HepG2 (cell line): ENCODE data around the gene ZC3H4. TPM values are rescaled to one million over a fixed set of nuclear protein-coding genes. Genes with fewer than 3 reads are reported as not detected.

Experiments
- ADNP ChIP-seq: sonication (generic); formaldehyde crosslinking; IDR thresholded peaks from 2 replicates; pipeline ENCODE4 v1.4.0; 2020; ENCODE audit warnings: missing genetic modification reagents
- CTCF ChIP-seq: sonication (generic); formaldehyde crosslinking; IDR thresholded peaks from 2 replicates; pipeline ENCODE4 v1.5.0; 2020; ENCODE audit warnings: mild to moderate bottlenecking, missing genetic modification reagents, moderate library complexity
- HOXA3 ChIP-seq: sonication (generic); formaldehyde crosslinking; IDR thresholded peaks from 2 replicates; pipeline ENCODE4 v1.5.0; 2020; ENCODE audit warnings: missing genetic modification reagents
- KDM2A ChIP-seq: sonication (generic); formaldehyde crosslinking; IDR thresholded peaks from 2 replicates; pipeline ENCODE4 v1.4.0; 2020; ENCODE audit warnings: low read depth, missing genetic modification reagents, borderline replicate concordance
- KDM3A ChIP-seq: IDR thresholded peaks from 2 replicates; pipeline ENCODE4 v1.6.1; 2018; ENCODE audit warnings: low read depth, missing compliant biosample characterization
- MAX ChIP-seq: IDR thresholded peaks from 2 replicates; pipeline ENCODE4 v1.6.1; 2012; ENCODE audit warnings: inconsistent platforms
- MED1 ChIP-seq: sonication (generic); formaldehyde crosslinking; IDR thresholded peaks from 2 replicates; pipeline ENCODE4 v1.4.0; 2020; ENCODE audit warnings: missing genetic modification reagents
- MTF2 ChIP-seq: sonication (generic); formaldehyde crosslinking; IDR thresholded peaks from 2 replicates; pipeline ENCODE4 v1.5.0; 2020; ENCODE audit warnings: missing genetic modification reagents, borderline replicate concordance
- RAD21 ChIP-seq: fragments of 450-650 bp; formaldehyde crosslinking; IDR thresholded peaks from 2 replicates; pipeline ENCODE4 v1.5.0; 2020; ENCODE audit warnings: mild to moderate bottlenecking
- SMAD3 ChIP-seq: sonication (generic); formaldehyde crosslinking; IDR thresholded peaks from 2 replicates; pipeline ENCODE4 v1.4.0; 2020; ENCODE audit warnings: missing genetic modification reagents
- SMC3 ChIP-seq: IDR thresholded peaks from 2 replicates; pipeline ENCODE4 v1.6.1; 2011; ENCODE audit warnings: low read length, improper control_type of control experiment
- TEAD2 ChIP-seq: sonication (generic); formaldehyde crosslinking; IDR thresholded peaks from 2 replicates; pipeline ENCODE4 v1.9.0; 2021; ENCODE audit warnings: missing genetic modification reagents
- ZEB1 ChIP-seq: IDR thresholded peaks from 2 replicates; pipeline ENCODE4 v1.6.1; 2012; ENCODE audit warnings: mild to moderate bottlenecking, low read depth, inconsistent platforms; ENCODE audit not compliant: insufficient replicate concordance
- ZNF317 ChIP-seq: sonication (generic); formaldehyde crosslinking; IDR thresholded peaks from 2 replicates; pipeline ENCODE4 v1.5.0; 2020; ENCODE audit warnings: mild to moderate bottlenecking, missing genetic modification reagents
- ZNF441 ChIP-seq: sonication (generic); formaldehyde crosslinking; IDR thresholded peaks from 2 replicates; pipeline ENCODE4 v1.7.0; 2021; ENCODE audit warnings: missing genetic modification reagents, borderline replicate concordance
- polyA plus RNA-seq, 8 experiments: library from polyadenylated mRNA; depleted of rRNA in 3 of 8; stranded (reverse) in 7 of 8; unstranded in 1 of 8; fragments of >200 nt; fragmentation: Illumina TruSeq in 4 of 8; extraction: Trizol in 4 of 8; gene quantifications; 2 replicates each; pipeline versions ENCODE4 v1.2.1 to v1.2.3, GENCODE V29; 2011 to 2016; ENCODE audit warnings: low read depth in 4 of 8, missing spikeins in 1 of 8, mixed read lengths in 1 of 8; ENCODE audit not compliant: insufficient read depth in 1 of 8
- total RNA-seq, 5 experiments: library from RNA; depleted of rRNA; stranded (reverse); fragments of >200 nt; fragmentation: Illumina TruSeq; extraction: Trizol; gene quantifications; 2 replicates each; pipeline ENCODE4 v1.2.3, GENCODE V29; 2016; ENCODE audit warnings: low read depth in 1 of 5
- TF ChIP-seq, protein P1 (sequence below): sonication (generic); formaldehyde crosslinking; IDR thresholded peaks from 2 replicates; pipeline ENCODE4 v1.4.0; 2020; ENCODE audit warnings: missing genetic modification reagents, mild to moderate bottlenecking, borderline replicate concordance
- TF ChIP-seq, protein P2 (sequence below): sonication (generic); formaldehyde crosslinking; conservative IDR thresholded peaks from 2 replicates; pipeline ENCODE4 v1.8.1; 2023; ENCODE audit warnings: missing genetic modification reagents
- TF ChIP-seq, protein P3 (sequence below): sonication (generic); formaldehyde crosslinking; IDR thresholded peaks from 2 replicates; pipeline ENCODE4 v1.5.1; 2020; ENCODE audit warnings: missing genetic modification reagents, mild to moderate bottlenecking, borderline replicate concordance
- TF ChIP-seq, protein P4 (sequence below): sonication (generic); formaldehyde crosslinking; IDR thresholded peaks from 2 replicates; pipeline ENCODE4 v1.4.0; 2020; ENCODE audit warnings: missing genetic modification reagents

Gene ZC3H4
- total and polyA plus RNA-seq, 2 of the 13 experiments (the other 11 are each of a cell fraction or from before 2014, with no cell fraction given) = 1.8 to 10.7 TPM

- TF ChIP-seq ZNF441 (CRISPR knock-in tag) (no peak), ADNP (CRISPR knock-in tag) (no peak), HOXA3 (CRISPR knock-in tag) (0 out of 2 replicates have a peak, but pooled peaks have one; percentile 18), CTCF (CRISPR knock-in tag) (peak; percentile 90), KDM3A (CRISPR knock-in tag) (no peak), MTF2 (no peak), ZNF317 (no peak), MAX (peak; percentile 22; the same call in 1 of the 2 replicates), SMAD3 (no peak), MED1 (CRISPR knock-in tag) (no peak), TEAD2 (CRISPR knock-in tag) (no peak), ZEB1 (peak; percentile 76), SMC3 (peak; percentile 44), RAD21 (CRISPR knock-in tag) (peak; percentile 59), KDM2A (peak; percentile 37; the same call in 1 of the 2 replicates)
- TF ChIP-seq, protein P1, sequence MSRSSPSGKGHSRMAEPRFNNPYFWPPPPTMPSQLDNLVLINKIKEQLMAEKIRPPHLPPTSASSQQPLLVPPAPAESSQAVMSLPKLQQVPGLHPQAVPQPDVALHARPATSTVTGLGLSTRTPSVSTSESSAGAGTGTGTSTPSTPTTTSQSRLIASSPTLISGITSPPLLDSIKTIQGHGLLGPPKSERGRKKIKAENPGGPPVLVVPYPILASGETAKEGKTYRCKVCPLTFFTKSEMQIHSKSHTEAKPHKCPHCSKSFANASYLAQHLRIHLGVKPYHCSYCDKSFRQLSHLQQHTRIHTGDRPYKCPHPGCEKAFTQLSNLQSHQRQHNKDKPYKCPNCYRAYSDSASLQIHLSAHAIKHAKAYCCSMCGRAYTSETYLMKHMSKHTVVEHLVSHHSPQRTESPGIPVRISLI (CRISPR knock-in tag) = no peak
- TF ChIP-seq, protein P2, sequence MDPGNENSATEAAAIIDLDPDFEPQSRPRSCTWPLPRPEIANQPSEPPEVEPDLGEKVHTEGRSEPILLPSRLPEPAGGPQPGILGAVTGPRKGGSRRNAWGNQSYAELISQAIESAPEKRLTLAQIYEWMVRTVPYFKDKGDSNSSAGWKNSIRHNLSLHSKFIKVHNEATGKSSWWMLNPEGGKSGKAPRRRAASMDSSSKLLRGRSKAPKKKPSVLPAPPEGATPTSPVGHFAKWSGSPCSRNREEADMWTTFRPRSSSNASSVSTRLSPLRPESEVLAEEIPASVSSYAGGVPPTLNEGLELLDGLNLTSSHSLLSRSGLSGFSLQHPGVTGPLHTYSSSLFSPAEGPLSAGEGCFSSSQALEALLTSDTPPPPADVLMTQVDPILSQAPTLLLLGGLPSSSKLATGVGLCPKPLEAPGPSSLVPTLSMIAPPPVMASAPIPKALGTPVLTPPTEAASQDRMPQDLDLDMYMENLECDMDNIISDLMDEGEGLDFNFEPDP (CRISPR knock-in tag) = 0 out of 2 replicates have a peak, but pooled peaks have one; percentile 69
- TF ChIP-seq, protein P3, sequence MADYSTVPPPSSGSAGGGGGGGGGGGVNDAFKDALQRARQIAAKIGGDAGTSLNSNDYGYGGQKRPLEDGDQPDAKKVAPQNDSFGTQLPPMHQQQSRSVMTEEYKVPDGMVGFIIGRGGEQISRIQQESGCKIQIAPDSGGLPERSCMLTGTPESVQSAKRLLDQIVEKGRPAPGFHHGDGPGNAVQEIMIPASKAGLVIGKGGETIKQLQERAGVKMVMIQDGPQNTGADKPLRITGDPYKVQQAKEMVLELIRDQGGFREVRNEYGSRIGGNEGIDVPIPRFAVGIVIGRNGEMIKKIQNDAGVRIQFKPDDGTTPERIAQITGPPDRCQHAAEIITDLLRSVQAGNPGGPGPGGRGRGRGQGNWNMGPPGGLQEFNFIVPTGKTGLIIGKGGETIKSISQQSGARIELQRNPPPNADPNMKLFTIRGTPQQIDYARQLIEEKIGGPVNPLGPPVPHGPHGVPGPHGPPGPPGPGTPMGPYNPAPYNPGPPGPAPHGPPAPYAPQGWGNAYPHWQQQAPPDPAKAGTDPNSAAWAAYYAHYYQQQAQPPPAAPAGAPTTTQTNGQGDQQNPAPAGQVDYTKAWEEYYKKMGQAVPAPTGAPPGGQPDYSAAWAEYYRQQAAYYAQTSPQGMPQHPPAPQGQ (CRISPR knock-in tag) = no peak
- TF ChIP-seq, protein P4, sequence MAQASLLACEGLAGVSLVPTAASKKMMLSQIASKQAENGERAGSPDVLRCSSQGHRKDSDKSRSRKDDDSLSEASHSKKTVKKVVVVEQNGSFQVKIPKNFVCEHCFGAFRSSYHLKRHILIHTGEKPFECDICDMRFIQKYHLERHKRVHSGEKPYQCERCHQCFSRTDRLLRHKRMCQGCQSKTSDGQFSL (CRISPR knock-in tag) = peak; percentile 42; the same call in 1 of the 2 replicates
Measured at GRCh38 chr19:47032171-47032811, 81.3 kb downstream of the ZC3H4 start (continued).
